Suppressor macrophage treated with lipopolysaccharide for 1 hour (primary cell): ENCODE measurements around the gene CDC27.
"Not testable (repeated sequence)": the region's sequence is repeated elsewhere in the genome, so short reads cannot be mapped to it uniquely, and the experiment has no call there.

ENCODE experiments used
- DNase-seq, 3 donors: peaks; one replicate each; pipeline ENCODE4 v3.0.0-alpha.2; 2020 to 2022

Gene CDC27

DNA sequence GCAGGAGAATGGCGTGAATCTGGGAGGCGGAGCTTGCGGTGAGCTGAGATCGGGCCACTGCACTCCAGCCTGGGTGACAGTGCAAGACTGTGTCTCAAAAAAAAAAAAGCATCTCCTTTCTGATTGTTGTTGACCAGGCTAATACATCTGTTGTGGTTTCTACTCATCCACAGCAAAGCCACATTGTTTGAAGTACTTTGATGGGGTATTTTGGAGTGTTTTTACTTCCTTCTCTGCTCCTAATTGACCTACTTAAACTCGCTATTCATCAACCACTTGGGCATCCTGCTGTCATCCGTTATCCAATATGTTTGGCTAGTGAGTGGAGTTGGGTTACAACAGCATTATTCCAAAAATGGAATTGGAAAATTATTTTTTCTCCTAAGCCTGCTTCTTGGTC, 3.5 kb upstream of the CDC27 start:
- DNase-seq = peak in 2 of 3 donors; percentile 22 to 40

DNA sequence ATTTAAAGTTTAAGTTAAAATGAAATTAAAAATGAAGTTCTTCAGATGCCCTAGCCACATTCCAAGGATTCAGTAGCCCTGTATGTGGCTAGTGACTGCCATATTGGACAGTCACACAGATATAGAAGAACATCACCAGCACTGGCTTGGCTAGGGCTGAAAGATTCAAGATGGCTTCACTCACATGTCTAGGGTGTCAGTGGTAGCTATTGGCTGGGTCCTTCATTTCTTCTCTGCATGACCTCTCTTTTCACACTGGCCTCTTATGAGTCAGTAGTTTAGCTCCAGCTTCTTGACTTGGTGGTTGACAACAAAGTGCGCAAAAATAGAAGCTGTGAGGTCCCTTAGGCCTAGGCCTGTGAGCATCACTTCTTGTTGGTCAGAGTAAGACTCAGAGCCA, 1.7 kb upstream of the CDC27 start:
- no peak for DNase-seq

DNA sequence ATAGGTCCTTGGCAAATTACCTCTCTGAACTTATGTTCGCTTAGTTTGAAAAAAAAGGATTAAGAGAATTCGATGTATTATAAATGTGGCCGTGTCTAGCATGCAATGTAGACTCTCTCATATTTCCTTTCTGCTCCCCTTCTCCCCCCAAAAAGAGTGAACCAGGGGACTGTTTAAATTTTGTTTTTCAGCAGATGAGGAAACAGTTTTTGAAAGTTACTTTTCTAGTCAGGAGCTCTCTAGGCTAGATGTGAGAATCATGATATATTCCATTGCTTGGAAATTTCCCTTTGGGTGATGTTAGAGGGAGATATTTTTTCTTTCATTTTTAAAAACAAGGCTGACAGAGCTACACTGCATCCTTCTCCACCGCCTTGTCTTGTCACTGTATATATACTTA, 1.1 kb upstream of the CDC27 start:
- no peak for DNase-seq

DNA sequence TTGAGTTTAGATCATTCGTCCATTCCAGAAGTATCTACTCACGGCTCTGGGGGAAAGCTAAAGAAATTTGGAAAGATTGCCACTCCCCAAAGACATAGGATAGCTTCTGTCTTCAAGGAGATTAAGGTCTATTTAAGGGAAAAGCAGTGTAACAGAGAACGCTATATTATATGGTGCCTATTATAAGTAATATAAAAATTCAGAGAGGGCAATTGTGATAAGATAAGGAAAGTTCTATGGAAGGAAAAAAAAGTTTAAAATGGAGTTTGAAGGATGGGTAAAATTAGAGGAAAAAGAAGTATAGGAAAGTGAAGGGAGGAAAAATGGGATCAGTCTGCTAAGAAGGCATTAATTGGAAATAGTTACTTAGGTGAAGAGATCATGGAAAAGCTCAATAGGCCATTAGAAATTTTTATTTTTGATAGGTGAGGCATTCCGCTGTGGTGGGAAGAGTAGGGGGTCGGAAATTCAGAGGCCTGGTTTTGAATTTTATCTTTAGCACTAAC, 690 bp upstream of the CDC27 start:
- no peak for DNase-seq

DNA sequence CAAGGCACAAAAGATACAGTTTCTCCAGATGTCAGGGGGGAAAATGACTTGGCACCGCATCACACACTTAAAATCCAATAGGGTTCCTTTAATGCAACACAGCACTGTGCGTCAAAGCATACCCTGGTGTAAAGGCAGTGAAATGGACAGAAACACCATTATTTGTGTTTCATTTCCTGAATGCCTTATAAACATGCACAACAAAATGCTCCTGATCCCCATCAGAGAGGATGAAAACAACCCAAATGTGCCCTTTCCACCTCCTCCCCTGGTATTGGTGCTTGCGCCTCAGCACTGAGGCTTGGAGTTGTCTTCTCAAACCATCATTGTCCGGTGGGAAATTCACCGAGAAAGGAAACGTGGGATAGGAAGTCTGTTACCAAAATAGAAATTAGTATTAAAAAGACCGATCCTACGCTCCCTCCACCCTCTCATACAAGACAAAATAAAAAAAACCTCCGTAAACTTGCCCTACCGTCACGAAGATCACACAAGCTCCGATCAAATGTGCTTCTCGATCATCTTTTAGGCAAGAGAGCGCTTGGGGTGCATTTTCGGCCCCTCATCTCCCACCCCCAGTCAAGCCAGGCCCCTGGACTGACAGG, 722 bp downstream of the CDC27 start:
- peak; percentile 48 to 76 (median 59) for DNase-seq

DNA sequence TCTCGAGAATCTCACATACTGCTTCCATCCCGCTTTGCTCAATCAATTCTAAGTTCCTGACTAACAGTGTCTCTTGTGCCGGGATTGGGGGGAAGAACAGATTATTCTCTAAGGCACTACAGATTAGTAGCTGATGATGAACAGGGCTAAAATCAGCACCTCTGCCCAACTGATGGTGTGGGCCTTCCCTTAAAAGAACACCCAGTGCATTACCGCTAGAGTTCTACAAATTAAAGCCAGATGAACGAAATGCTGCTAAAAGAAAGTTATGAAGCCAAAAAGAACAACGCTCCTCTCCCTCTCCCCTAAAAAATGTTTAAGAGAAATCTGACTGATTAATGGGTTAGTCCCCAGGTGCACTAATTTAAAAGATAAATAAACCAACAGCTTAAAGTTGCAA, 4.4 kb downstream of the CDC27 start:
- DNase-seq = no peak

DNA sequence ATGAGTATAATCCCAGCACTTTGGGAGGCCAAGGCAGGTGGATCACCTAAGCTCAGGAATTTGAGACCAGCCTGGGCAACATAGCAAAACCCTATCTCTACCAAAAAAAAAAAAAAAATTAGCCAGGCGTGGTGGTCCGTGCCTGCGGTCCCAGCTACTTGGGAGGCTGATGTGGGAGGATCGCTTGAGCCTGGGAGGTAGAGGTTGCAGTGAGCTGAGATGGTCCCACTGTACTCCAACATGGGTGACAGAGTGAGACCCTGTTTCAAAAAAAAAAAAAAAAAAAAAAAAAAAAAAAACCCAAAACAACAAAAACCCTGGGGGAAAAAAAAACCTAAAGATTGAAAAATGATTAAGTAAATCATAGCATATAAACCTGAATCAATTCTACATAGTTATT, 8.1 kb downstream of the CDC27 start:
- not testable (repeated sequence) for DNase-seq

DNA sequence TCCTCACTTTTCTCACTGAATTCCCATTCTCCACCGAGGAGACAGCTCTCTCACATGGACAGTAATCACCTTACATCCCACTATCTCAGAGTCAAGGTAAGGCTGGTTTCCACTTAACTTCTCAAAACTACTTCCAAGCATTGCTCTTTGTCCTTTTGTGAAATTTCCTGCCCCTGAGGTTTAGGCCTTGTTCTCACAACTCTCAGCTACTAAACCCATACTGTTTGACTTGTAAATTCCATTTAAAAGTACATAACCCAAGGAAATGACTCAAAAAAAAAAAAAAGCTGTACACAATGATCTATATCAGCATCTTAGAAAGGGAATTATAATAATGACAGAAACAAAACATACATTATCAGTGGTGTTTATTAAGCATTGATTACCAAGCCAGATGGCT, 8.8 kb downstream of the CDC27 start:
- no peak for DNase-seq

DNA sequence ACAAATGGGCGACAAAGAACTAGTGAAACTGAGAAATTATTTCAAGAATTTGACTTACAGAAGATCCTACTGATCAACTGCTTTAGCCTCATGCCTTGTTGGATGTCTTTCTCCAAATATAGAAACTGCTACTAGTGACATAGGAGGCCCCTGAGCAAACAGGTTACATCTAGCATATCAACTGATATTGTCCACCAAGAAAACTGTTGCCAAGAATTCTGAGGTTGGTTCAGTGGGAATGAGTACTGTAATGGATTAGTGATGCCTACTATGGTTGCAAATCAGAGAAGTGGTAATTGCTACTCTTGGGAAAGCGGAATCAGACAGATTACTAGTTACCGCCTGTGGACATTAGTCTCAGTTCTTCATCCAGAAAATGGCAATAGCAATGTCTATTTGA, 10.0 kb downstream of the CDC27 start:
- DNase-seq = no peak

DNA sequence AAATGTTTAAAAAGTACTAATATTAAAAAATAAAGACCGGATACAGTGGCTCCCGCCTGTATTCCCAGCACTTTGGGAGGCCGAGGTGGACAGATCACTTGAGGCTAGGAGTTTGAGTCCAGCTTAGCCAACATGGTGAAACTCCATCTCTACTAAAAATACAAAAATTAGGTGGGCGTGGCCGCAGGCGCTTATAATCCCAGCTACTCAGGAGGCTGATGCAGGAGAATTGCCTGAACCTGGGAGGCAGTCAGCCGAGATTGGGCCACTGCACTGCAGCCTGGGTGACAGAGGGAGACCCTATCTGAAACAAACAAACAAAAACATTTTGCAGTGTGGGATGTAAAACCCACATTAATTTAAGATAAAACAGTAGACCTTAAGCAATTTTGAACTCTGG, 11.8 kb downstream of the CDC27 start:
- no peak for DNase-seq

DNA sequence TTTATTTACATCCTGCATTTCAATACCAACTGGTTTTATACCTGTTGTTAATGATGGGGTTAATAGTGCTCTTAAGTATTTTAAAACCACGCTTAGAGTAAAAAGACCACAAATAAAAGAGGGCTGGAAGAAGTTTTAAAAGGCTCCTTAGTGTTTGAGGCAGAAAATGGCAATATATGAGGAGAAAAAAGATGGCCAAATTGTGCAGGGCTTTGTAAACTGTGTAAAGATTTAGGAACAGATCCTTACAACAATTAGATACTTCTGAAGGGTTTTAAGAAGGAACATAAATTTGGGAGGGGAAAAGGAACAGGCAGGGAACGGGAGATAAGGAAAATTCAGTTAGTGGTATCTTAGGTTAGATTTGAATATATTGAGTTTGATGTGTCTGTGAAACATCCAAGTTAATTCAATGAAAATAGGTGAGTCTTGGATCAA, 12.7 kb downstream of the CDC27 start:
- DNase-seq = no peak

DNA sequence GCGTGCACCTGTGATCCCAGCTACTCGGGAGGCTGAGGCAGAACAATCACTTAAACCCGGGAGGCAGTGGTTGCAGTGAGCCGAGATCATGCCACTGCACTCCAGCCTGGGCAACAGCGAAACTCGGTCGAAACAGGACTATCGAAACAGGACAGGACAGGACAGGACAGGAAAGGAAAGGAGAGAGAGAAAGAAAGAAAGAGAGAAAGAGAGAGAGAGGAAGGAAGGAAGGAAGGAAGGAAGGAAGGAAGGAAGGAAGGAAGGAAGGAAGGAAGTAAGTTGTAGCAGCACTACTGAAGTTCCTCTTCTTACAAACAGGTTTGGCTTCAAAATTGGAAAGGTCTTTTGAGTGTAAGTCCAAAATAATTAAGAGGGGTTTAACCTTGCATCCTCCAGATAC, 14.3 kb downstream of the CDC27 start:
- DNase-seq = not testable (repeated sequence)

DNA sequence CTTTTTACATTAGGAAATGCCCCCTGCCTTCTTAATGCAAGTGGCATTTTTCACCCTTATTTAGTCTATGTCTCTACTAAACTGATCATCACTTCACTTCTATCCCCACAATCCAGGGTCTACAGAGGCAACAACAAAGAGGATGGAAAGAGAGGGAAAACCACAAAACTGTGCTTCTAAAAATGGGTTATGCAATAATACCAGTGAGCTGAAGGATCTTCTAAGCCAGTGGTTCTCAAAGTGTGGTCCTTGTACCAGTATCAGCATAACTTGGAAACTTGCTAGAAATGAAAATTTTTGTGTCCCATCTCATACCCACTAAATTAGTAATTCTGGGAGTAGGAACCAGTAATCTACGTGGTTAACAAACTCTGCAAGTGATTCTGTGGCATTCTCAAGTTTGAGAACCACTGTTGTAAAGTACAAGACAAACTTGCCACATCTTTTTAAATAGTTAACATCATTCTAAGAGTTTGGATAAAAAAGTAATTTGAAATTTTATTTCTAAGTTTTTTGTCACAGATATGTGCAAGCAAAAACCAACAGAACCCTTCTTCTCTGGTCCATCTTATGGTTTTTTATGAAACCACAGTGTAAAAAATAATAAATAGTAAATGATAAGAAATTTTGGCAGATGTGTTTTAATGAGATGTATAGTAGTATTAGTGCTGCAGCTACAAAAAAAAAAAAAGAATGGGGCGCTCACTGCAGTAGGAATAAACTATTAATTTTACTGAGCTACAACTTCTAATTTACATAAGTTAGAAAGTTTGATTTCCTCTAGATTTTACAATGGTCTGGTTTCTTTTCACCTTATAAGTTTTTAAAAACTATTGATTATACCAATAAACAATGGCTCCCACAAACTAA, 16.2 kb downstream of the CDC27 start:
- DNase-seq = no peak

DNA sequence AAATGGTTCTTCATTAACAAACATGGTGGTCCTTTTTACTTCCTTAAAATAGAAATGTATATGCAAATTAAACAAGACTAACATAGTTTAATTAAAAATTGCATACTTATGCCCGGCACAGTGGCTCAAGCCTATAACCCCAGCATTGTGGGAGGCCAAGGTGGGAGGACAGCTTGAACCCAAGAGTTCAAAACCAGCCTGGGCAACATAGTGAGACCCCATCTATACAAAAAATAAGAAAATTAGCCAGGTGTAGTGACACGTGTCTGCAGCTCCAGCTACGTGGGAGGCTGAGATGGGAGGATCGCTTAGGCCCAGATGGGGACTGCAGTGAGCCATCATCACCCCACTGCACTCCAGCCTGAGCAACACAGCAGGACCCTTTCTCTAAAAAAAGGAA, 18.4 kb downstream of the CDC27 start:
- no peak for DNase-seq

DNA sequence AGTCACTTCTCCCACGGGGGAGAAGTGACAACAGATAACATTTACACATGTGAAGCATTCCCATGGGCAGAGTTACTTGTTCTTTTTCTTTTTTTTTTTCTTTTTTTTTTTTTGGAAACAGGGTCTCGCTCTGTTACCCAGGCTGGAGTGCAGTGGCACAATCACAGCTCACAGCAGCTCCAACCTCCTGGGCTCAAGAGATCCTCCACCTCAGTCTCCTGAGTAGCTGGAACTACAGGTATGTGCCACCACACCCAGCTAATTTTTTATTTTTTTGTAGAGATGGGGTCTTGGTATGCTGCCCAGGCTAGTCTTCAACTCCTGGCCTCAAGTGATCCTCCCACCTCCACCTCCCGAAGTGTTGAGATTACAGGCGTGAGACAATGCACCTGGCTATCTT, 20.2 kb downstream of the CDC27 start:
- DNase-seq = not testable (repeated sequence)

DNA sequence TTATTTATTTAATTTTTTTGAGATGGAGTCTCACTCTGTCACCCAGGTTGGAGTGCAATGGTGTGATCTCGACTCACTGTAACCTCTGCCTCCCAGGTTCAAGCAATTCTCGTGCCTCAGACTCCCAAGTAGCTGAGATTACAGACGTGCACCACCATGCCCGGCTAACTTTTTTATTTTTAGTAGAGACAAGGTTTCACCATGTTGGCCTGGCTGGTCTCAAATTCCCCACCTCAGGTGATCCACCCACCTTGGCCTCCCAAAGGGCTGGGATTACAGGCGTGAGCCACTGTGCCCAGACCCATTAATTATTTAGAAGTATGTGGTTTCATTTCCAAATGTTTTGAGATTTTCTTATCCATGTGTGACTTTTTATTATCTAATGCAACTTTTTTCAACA, 22.2 kb downstream of the CDC27 start:
- not testable (repeated sequence) for DNase-seq

DNA sequence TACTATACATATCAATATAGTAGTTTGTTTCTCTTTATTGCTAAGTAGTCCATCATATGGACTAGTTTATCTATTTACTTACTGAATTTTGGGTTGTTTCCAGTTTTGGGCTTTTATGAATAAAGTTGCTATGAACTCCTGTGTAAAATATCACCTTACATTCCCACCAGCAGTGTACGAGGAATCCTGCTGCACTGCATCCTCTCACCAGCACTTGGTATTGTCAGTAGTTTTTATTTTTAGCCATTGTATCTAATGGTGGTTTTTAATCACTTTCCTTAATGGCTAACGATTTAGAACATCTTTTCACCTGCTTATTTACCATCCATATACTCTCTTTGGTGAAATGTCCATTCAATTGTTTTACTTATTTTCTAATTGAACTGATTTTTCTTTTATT, 24.0 kb downstream of the CDC27 start:
- DNase-seq = no peak

DNA sequence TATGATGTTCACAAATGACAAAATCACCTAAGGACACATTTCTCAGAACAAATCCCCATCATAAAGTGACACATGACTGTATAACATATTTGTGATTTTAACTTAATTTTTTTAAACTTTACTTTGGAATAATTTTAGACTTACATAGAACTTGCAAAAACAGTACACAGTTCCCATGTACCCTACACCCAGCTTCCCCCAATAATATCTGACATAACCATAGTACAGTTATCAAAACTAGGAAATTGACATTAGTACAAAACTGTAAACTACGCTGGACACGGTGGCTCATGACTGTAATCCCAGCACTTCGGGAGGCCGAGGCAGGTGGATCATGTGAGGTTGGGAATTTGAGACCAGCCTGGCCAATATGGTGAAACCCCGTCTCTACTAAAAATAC, 24.8 kb downstream of the CDC27 start:
- no peak for DNase-seq

DNA sequence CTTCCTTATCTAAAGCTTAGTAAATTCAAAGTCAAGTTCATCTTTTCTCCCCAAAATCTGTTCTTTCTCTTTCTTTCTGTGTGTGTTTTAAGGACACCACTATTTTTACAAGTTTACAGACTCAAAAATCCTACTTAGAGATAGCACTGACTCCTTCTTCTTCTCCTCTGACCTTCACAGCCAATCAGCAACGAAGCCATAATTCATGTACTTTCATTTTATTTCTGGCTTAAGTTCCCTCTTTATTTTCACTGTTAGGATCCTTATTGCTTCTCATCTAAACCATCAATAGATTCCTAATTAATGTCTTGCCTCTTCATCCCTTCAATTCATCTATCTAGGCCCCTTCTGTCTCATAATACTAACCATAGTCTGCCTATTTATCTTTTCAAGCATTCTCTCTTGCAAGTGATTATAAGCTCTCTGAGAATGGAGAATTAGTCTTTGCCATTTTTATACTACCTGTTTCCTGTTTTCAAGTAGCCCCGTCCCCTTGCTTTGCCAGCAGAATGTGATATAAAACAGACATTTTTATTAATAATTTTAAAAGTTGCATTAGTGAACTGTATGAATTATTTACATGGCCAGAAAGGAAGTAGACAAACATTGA, 27.0 kb downstream of the CDC27 start:
- DNase-seq = peak; percentile 6 to 19 (median 15)

DNA sequence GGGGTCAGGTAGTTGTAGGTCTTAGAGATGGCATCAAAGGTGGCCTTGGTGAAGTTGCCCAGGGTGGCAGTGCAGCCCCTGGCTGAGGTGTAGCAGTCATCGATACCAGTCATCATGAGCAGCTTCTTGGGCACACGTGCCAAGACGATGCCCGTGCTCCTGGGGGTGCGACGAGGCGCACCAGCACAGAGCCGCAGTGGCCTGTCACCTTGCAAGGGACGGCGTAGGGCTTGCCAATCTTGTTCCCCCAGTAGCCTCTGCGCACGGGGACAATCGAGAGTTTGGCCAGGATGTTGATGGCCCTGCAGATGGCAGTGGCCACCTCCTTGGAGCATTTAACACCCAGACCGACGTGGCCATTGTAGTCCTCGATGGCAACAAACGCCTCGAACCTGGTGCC, 29.8 kb downstream of the CDC27 start:
- DNase-seq = no peak

DNA sequence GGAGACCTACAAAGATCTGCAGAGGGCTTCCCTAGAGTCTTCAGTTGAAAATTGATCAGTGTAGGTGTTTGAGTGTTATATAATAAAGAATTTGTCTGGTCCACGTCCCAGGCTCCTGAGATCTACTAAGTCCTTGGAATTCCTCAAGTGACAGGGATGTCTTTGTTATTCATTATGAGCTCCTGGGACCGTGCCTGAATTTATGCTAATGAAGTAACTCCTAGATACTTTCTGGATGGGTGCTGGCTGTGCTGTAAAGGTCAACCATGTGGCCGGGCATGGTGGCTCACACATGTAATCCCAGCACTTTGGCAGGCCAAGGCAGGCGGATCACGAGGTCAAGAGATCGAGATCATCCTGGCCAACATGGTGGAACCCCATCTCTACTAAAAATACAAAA, 43.7 kb downstream of the CDC27 start:
- DNase-seq = no peak

DNA sequence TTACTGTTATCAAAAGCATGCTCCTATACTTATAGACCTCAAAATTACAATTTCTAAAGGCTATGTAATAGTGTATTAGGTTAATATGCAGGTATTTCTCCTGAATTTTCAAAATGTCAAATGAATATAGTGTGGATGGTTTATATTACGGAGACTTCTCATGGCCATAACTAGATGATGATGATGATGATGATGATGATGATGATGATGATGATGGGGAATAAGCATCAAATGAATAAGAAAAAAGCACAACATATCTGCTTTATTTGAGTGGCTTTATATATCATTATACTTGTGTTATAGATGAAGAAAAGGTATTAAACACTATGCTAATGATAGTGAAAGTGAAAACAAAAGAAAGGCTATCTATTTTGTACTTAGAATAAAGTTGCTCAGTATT, 53.9 kb downstream of the CDC27 start:
- DNase-seq = no peak

DNA sequence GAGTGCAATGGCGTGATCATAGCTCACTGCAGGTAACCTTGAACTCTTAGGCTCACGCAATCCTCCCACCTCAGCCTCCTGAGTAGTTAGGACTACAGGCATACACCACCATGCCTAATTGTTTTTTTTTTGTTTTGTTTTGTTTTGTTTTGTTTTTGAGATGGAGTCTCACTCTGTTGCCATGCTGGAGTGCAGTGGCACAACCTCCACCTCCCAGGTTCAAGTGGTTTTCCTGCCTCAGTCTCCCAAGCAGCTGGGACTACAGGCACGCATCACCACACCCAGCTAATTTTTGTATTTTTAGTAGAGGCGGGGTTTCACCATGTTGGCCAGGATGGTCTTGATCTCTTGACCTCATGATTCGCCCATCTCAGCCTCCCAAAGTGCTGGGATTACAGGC, 54.7 kb downstream of the CDC27 start:
- not testable (repeated sequence) for DNase-seq

DNA sequence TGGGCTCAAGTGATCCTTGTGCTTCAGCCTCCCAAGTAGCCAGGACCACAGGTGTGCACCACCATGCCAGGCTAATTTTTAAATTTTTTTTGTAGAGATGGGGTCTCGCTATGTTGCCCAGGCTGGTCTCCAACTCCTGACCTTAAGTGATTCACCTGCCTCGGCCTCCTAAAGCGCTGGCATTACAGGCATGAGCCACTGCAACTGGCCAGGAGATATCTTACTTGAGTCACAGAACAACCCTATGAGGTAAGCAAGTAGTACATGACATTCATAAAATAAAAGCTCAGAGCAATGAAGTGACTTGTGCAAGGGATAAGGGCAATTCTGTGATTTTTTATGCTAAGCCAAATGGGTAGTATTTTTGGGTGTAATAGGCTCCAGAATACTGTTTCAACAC, 57.3 kb downstream of the CDC27 start:
- DNase-seq = no peak
